Stomach (tissue), 4 donors: ENCODE results near the gene UGT1A8.
"Not testable (repeated sequence)": the region's sequence is repeated elsewhere in the genome, so short reads cannot be mapped to it uniquely, and the experiment has no call there.

Experiments
- CTCF ChIP-seq, 7 experiments: fragments of 450-650 bp in 4 of 7; fragments of 200-600 bp in 3 of 7; sonication (generic) in 3 of 7; IDR thresholded peaks; one replicate each; pipeline ENCODE4 v1.5.1; 2016 to 2019; ENCODE audit warnings: antibody characterized with exemption in 7 of 7, control low read depth in 2 of 7, mild to moderate bottlenecking in 1 of 7
- POLR2A ChIP-seq, 4 donors: fragments of 450-650 bp; IDR thresholded peaks; one replicate each; pipeline ENCODE4 v1.6.1; 2016; ENCODE audit warnings: antibody characterized with exemption in 4 of 4, control low read depth in 2 of 4, mild to moderate bottlenecking in 1 of 4, moderate library complexity in 1 of 4
- POLR2AphosphoS5 ChIP-seq, 3 donors: sonication (generic); formaldehyde crosslinking; IDR thresholded peaks; one replicate each; pipeline ENCODE4 v1.6.1; 2016; ENCODE audit warnings: antibody characterized with exemption in 3 of 3

GRCh38 chr2:233577341-233577740 is 40.1 kb upstream of the UGT1A8 start:
- TF ChIP-seq POLR2A, CTCF, POLR2AphosphoS5 (IDR thresholded peaks at IDR 0.05): not testable (repeated sequence)
